K562 (cell line): ENCODE results near the gene NUMB. TPM values are rescaled to one million over a fixed set of nuclear protein-coding genes. Genes with fewer than 3 reads are reported as not detected.

Source experiments
- ATAC-seq: fragments of 200-7000 bp; cut with Tn5 transposase; 3 replicates; pipeline ENCODE4 v1.9.1; 2020; ENCODE audit warnings: moderate library complexity
- BruUV-seq: library from RNA; stranded (reverse); fragments of 400-500 nt; replicated peaks from 2 replicates; lab custom pipeline; 2021; lab: Mats Ljungman, UMichigan
- CTCF ChIA-PET: fragments of 300-600 bp; formaldehyde crosslinking; extraction: SDS; loops from one replicate; lab custom pipeline; 2021; ENCODE audit warnings: low intra/inter-chr PET ratio; lab: Yijun Ruan, JAX
- POLR2A ChIA-PET: fragments of 300-600, 350-650 bp; sonication (Branson Sonifier 250); formaldehyde crosslinking; extraction: SDS; loops from one replicate; lab custom pipeline; 2021; ENCODE audit warnings: antibody characterized with exemption, inconsistent platforms; lab: Yijun Ruan, JAX
- DNase-seq, 4 experiments: peaks; one replicate each; pipeline versions ENCODE4 v3.0.0 to v3.0.0-alpha.2; 2011 to 2018; ENCODE audit warnings: low spot score in 3 of 4, mixed read lengths in 3 of 4; ENCODE audit errors: extremely low read depth in 1 of 4
- FAIRE-seq: peaks from 2 replicates; lab custom pipeline; 2011; peaks lifted over from hg19 to GRCh38; lab: Jason Lieb, UNC
- H2AFZ ChIP-seq: 2 replicates; pipeline ENCODE4 v1.6.0; 2011; ENCODE audit warnings: low read depth, low read length, control low read depth, inconsistent platforms
- H3K27ac ChIP-seq: fragments of 200-600 bp; 3 replicates; pipeline ENCODE4 v1.8.0; 2011; ENCODE audit warnings: low read depth, mild to moderate bottlenecking, control low read depth, inconsistent platforms, low read length, moderate library complexity, mixed read lengths; ENCODE audit errors: extremely low read depth
- H3K27me3 ChIP-seq, 2 experiments: fragments of 300-600 bp in 1 of 2; 2 replicates in 1 of 2; 3 replicates in 1 of 2; pipeline versions ENCODE4 v1.6.0 to v1.8.0; 2011; ENCODE audit warnings: inconsistent platforms in 2 of 2, low read length in 2 of 2, mild to moderate bottlenecking in 1 of 2, mixed read lengths in 1 of 2, moderate library complexity in 1 of 2; ENCODE audit not compliant: control insufficient read depth in 2 of 2, insufficient read depth in 2 of 2
- H3K36me3 ChIP-seq: fragments of 300-600 bp; 3 replicates; pipeline ENCODE4 v1.8.0; 2011; ENCODE audit warnings: mild to moderate bottlenecking, low read length, inconsistent platforms; ENCODE audit not compliant: control insufficient read depth, insufficient read depth
- H3K4me1 ChIP-seq, 2 experiments: fragments of 200-600 bp in 1 of 2; replicated peaks in 1 of 2; 2 replicates in 1 of 2; 3 replicates in 1 of 2; pipeline versions ENCODE4 v1.5.1 to v1.8.0; 2011; ENCODE audit warnings: inconsistent platforms in 2 of 2, low read length in 2 of 2, mild to moderate bottlenecking in 1 of 2, mixed read lengths in 1 of 2, moderate library complexity in 1 of 2; ENCODE audit not compliant: control insufficient read depth in 2 of 2, insufficient read depth in 2 of 2
- H3K4me2 ChIP-seq: 2 replicates; pipeline ENCODE4 v1.6.1; 2011; ENCODE audit warnings: low read length, control low read depth, inconsistent platforms, mixed read lengths; ENCODE audit not compliant: insufficient read depth
- H3K4me3 ChIP-seq: fragments of 200-600 bp; sonication (generic), shearing (Covaris generic); 2 replicates; pipeline ENCODE4 v1.5.1; 2016; ENCODE audit warnings: control low read depth, inconsistent platforms
- H3K79me2 ChIP-seq: fragments of 200-600 bp; 3 replicates; pipeline ENCODE4 v1.8.0; 2011; ENCODE audit warnings: low read length, inconsistent platforms; ENCODE audit not compliant: control insufficient read depth, insufficient read depth
- H3K9ac ChIP-seq, 2 experiments: 2 replicates each; pipeline versions ENCODE4 v1.6.0 to v1.6.1; 2011; ENCODE audit warnings: low read depth in 2 of 2, low read length in 2 of 2, control low read depth in 1 of 2, inconsistent platforms in 1 of 2, mild to moderate bottlenecking in 1 of 2, mixed read lengths in 1 of 2; ENCODE audit not compliant: insufficient read depth in 1 of 2
- H3K9me1 ChIP-seq: one replicate; pipeline ENCODE4 v1.6.0; 2011; ENCODE audit warnings: inconsistent platforms, mild to moderate bottlenecking, low read length, moderate library complexity; ENCODE audit not compliant: control insufficient read depth, insufficient read depth
- H3K9me3 ChIP-seq: replicated peaks from 2 replicates; pipeline ENCODE4 v1.5.1; 2011; ENCODE audit warnings: low read depth, low read length, inconsistent platforms; ENCODE audit not compliant: control insufficient read depth, insufficient read depth
- H4K20me1 ChIP-seq: replicated peaks from 2 replicates; pipeline ENCODE4 v1.6.1; 2011; ENCODE audit warnings: low read length, inconsistent platforms, mixed read lengths; ENCODE audit not compliant: control insufficient read depth, insufficient read depth
- BRD9 ChIP-seq: fragments of 450-650 bp; IDR thresholded peaks from 2 replicates; pipeline ENCODE4 v1.6.1; 2018; ENCODE audit warnings: low read depth; ENCODE audit not compliant: partially characterized antibody
- KDM2B ChIP-seq: fragments of 250-450 bp; sonication (Bioruptor Pico); IDR thresholded peaks from 2 replicates; pipeline ENCODE4 v1.8.0; 2021; ENCODE audit warnings: mild to moderate bottlenecking, moderate library complexity
- RAD21 ChIP-seq, 2 experiments: fragments of 250-450 bp in 1 of 2; fragments of 450-650 bp in 1 of 2; sonication (Bioruptor Pico) in 1 of 2; formaldehyde crosslinking in 1 of 2; IDR thresholded peaks in 1 of 2; conservative IDR thresholded peaks in 1 of 2; 2 replicates each; pipeline versions ENCODE4 v1.4.0 to v1.8.0; 2020 to 2022; ENCODE audit warnings: mild to moderate bottlenecking in 2 of 2, moderate library complexity in 1 of 2
- SMARCC2 ChIP-seq: fragments of 450-650 bp; IDR thresholded peaks from 2 replicates; pipeline ENCODE4 v1.6.1; 2017; ENCODE audit warnings: antibody characterized with exemption, moderate library complexity, mild to moderate bottlenecking, low read depth
- TRIM24 ChIP-seq, 2 experiments: fragments of 450-650 bp; IDR thresholded peaks; 2 replicates each; pipeline ENCODE4 v1.6.1; 2016
- ZZZ3 ChIP-seq: fragments of 450-650 bp; IDR thresholded peaks from 2 replicates; pipeline ENCODE4 v1.6.1; 2016; ENCODE audit warnings: antibody characterized with exemption, mild to moderate bottlenecking, moderate library complexity
- WGBS: fragments of 100-300 bp; shearing (Covaris generic); methylation state at CpG from one replicate; pipeline ENCODE4 v1.1.6; 2016; ENCODE audit warnings: low coverage, mixed read lengths; ENCODE audit not compliant: insufficient coverage; ENCODE audit errors: missing lambda C conversion rate; 5-methylcytosine and 5-hydroxymethylcytosine counted together
- in situ Hi-C: fragments of 300-500 bp; cut with MboI; formaldehyde crosslinking; loops from 4 replicates; pipeline ENCODE4 v1.15.0; 2018; ENCODE audit warnings: inconsistent platforms, mixed read lengths
- intact Hi-C: fragments of 100-400 bp; cut with micrococcal nuclease; formaldehyde crosslinking; loops from 2 replicates; pipeline ENCODE4 v1.14.2; 2022
- polyA plus RNA-seq, 8 experiments: library from polyadenylated mRNA; depleted of rRNA in 4 of 8; stranded (reverse) in 5 of 8; unstranded in 3 of 8; fragments of >200 nt; fragmentation: Nextera tagmentation in 2 of 8; fragmentation: Illumina TruSeq in 1 of 8; extraction: Ambion mirVana in 2 of 8; extraction: Trizol in 1 of 8; gene quantifications; 2 replicates each; pipeline versions ENCODE4 v1.2.1 to v1.2.3, GENCODE V29; 2011 to 2014; ENCODE audit warnings: inconsistent platforms in 1 of 8, missing spikeins in 1 of 8
- total RNA-seq, 7 experiments: library from RNA; depleted of rRNA in 6 of 7; stranded (reverse); fragments of >200 nt in 6 of 7; fragmentation: Illumina TruSeq in 2 of 7; extraction: Trizol in 2 of 7; gene quantifications; 2 replicates each; pipeline versions ENCODE4 v1.2.1 to v1.2.3, GENCODE V29; 2011 to 2021; ENCODE audit warnings: low replicate concordance in 1 of 7
- TF ChIP-seq, protein P1 (sequence below), 3 experiments: IDR thresholded peaks in 2 of 3; conservative IDR thresholded peaks in 1 of 3; 2 replicates each; pipeline ENCODE4 v1.5.1; 2011 to 2012; ENCODE audit warnings: low read length in 3 of 3, mild to moderate bottlenecking in 3 of 3, control low read depth in 2 of 3, improper control_type of control experiment in 1 of 3, inconsistent platforms in 1 of 3, low read depth in 1 of 3, mixed read lengths in 1 of 3, moderate library complexity in 1 of 3; ENCODE audit not compliant: insufficient read depth in 2 of 3

NUMB gene
- total and polyA plus RNA-seq, 9 of the 15 experiments (the other 6 are each of a cell fraction or from before 2014, with no cell fraction given) = 13.5 to 54.0 (median 32.3) TPM

DNA sequence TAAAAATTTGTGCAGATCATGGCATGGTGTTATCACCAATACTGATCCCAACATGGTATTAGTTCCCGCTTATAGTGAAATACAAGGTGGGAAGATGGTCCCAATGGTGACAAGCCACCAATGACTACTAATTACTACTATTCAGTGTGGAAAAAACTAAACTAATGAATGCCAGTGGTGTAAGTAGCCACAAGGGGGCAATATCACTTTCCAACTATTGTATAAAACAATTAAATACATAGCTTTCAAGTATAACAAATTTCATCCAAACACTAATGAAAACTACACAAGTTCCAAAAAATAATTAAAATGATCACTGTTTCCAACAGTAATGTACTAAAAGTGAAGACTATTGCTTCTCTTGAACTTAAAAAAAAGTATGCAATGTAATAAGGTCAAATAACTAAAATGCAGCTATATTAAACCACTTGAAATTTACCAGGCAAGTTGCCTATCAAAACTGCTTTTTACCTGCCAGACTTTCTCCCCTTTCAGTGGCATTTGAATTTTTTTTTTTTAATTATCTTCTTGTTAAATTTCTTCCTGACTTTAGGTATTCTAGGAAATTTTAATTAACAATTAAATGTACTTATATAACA is 163.0 kb downstream of the NUMB start (continued):
- TF ChIP-seq TRIM24 (IDR thresholded peaks at IDR 0.05) = no peak
- no peak for TF ChIP-seq SMARCC2
- no peak for TF ChIP-seq BRD9
- TF ChIP-seq, protein P1, sequence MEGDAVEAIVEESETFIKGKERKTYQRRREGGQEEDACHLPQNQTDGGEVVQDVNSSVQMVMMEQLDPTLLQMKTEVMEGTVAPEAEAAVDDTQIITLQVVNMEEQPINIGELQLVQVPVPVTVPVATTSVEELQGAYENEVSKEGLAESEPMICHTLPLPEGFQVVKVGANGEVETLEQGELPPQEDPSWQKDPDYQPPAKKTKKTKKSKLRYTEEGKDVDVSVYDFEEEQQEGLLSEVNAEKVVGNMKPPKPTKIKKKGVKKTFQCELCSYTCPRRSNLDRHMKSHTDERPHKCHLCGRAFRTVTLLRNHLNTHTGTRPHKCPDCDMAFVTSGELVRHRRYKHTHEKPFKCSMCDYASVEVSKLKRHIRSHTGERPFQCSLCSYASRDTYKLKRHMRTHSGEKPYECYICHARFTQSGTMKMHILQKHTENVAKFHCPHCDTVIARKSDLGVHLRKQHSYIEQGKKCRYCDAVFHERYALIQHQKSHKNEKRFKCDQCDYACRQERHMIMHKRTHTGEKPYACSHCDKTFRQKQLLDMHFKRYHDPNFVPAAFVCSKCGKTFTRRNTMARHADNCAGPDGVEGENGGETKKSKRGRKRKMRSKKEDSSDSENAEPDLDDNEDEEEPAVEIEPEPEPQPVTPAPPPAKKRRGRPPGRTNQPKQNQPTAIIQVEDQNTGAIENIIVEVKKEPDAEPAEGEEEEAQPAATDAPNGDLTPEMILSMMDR (IDR thresholded peaks at IDR 0.05 in 2 of 3, conservative IDR thresholded peaks at IDR 0.05 in 1 of 3; ENCODE audit: insufficient read depth in 2 of 3, low read depth in 1 of 3, low read length in 3 of 3) = peak; percentile 37 to 65 (median 46); a peak in 4 of 6 replicates
- TF ChIP-seq ZZZ3 = no peak

DNA sequence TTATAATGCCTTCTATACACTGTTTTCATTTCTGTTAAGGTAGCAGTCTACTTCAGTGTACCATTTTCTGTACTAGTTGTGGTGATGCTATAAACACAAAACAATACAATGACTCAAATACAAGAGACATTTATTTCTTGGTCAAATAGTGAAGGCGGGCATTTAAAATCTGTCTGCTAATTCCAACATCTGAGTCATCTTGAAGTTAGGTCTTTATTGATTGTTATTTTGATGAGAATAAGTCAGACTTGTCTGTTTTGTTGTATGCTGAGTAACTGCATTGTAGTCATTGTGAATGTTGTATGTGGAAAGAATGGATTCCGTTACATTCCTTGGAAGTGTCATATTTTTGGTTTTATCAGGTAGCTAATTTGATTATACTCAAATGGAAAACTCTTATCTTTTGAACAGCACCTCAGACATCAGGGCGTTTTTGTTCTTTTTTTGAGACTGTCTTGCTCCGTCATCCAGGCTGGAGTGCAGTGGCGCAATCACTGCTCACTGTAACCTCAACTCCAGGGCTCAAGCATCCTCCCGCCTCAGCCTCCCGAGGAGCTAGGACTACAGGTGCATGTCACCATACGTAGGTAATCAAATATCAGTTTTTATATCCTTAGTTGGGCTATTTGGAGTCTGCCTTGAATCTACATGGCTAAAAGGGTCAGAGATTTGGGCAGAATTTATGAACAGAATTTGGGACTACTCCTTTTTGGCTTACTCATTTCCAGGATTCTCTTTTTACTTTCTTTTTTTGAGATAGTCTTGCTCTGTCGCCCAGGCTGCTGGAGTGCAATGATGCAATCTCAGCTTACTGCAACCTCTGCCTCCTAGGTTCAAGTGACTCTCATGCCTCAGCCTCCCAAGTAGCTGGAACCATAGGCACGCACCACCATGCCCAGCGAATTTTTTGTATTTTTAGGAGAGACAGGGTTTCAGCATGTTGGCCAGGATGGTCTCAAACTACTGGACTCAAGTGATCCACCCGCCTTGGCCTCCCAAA is 164.3 kb downstream of the NUMB start:
- H3K9ac ChIP-seq = no peak overlapping the region
- TF ChIP-seq RAD21 (CRISPR knock-in tag; conservative IDR thresholded peaks at IDR 0.05 in 1 of 2, IDR thresholded peaks at IDR 0.05 in 1 of 2) = no peak
- no peak for TF ChIP-seq KDM2B (CRISPR knock-in tag)
- TF ChIP-seq, all 486 proteins: peak for 0
- no peak for ATAC-seq
- FAIRE-seq = no peak
- in situ Hi-C loops = no loop called here
- H3K4me3 ChIP-seq = no peak overlapping the region
- no peaks in the 10 kb centered on the region for H3K27me3 ChIP-seq
- no peaks in the 10 kb centered on the region for H4K20me1 ChIP-seq
- no peaks in the 10 kb centered on the region for H3K9me3 ChIP-seq
- no peak for DNase-seq
- ChIA-PET POLR2A (interaction anchor here (0.7 to 1.5 kb wide), 3 partner anchors 10 to 465 kb away, joined by 3 to 7 read pairs (median 3); no protein-coding TSS in a partner anchor), CTCF (interaction anchor here (2.4 kb wide), 1 partner anchor 178 kb away, joined by 23 read pairs; no protein-coding TSS in a partner anchor)
- intact Hi-C loops = no loop called here
- H3K9me1 ChIP-seq = no peaks in the 10 kb centered on the region
- 84% methylated on average over 11 of the region's 12 CpGs for WGBS
- BruUV-seq = no TSS peak
- no peak overlapping the region for H2AFZ ChIP-seq
- H3K27ac ChIP-seq = no peak overlapping the region
- H3K4me2 ChIP-seq = no peak overlapping the region
- no peaks in the 10 kb centered on the region for H3K4me1 ChIP-seq
- H3K36me3 ChIP-seq = peaks cover 12% of the 10 kb centered on the region; the same call in 1 of the 3 replicates
- H3K79me2 ChIP-seq = no peaks in the 10 kb centered on the region
